OCI-LY7 (cell line): Measurements from ENCODE around the gene FHL1. TPM values are rescaled to one million over a fixed set of nuclear protein-coding genes. Genes with fewer than 3 reads are reported as not detected.

Experiments used
- BruUV-seq: library from RNA; stranded (reverse); fragments of 400-500 nt; replicated peaks from 2 replicates; lab custom pipeline; 2021; lab: Mats Ljungman, UMichigan
- CTCF ChIA-PET: fragments of 300-600 bp; sonication (Branson Sonifier 250); formaldehyde crosslinking; loops from one replicate; lab custom pipeline; 2022; ENCODE audit warnings: antibody characterized with exemption; ENCODE audit not compliant: unreplicated experiment; lab: Charles Lee
- POLR2A ChIA-PET: fragments of 300-600 bp; sonication (Branson Sonifier 250); formaldehyde crosslinking; loops from one replicate; lab custom pipeline; 2022; ENCODE audit warnings: antibody characterized with exemption; lab: Charles Lee
- DNase-seq: peaks from one replicate; pipeline ENCODE4 v3.0.0-alpha.2; 2015; ENCODE audit warnings: low spot score
- H2AFZ ChIP-seq: fragments of 200-600 bp; sonication (generic), shearing (Covaris generic); 2 replicates; pipeline ENCODE4 v1.6.1; 2014; ENCODE audit warnings: mild to moderate bottlenecking, antibody characterized with exemption, low read length, moderate library complexity
- H3K27ac ChIP-seq: fragments of 200-600 bp; sonication (generic); 2 replicates; pipeline ENCODE4 v1.5.1; 2014; ENCODE audit warnings: mixed run types, low read depth, mild to moderate bottlenecking, moderate library complexity, low read length, inconsistent platforms; ENCODE audit not compliant: poor library complexity, severe bottlenecking
- H3K36me3 ChIP-seq: fragments of 200-600 bp; sonication (generic); 2 replicates; pipeline ENCODE4 v1.6.1; 2014; ENCODE audit warnings: mild to moderate bottlenecking, antibody characterized with exemption, low read length, moderate library complexity, mixed read lengths; ENCODE audit not compliant: insufficient read depth
- H3K4me1 ChIP-seq: fragments of 200-600 bp; sonication (generic); 2 replicates; pipeline ENCODE4 v1.5.1; 2014; ENCODE audit warnings: mild to moderate bottlenecking, low read length; ENCODE audit not compliant: insufficient read depth, poor library complexity, severe bottlenecking
- H3K4me2 ChIP-seq: fragments of 200-600 bp; sonication (generic); 2 replicates; pipeline ENCODE4 v1.6.1; 2014; ENCODE audit warnings: mild to moderate bottlenecking, low read length
- H3K4me3 ChIP-seq: fragments of 200-600 bp; sonication (generic); 2 replicates; pipeline ENCODE4 v1.5.1; 2014; ENCODE audit warnings: mild to moderate bottlenecking, low read depth, low read length; ENCODE audit not compliant: poor library complexity, severe bottlenecking
- H3K79me2 ChIP-seq: fragments of 200-600 bp; sonication (generic); 2 replicates; pipeline ENCODE4 v1.6.1; 2016; ENCODE audit warnings: low read depth, mild to moderate bottlenecking, low read length, moderate library complexity, mixed read lengths; ENCODE audit not compliant: insufficient read depth
- H3K9me2 ChIP-seq: fragments of 200-600 bp; sonication (generic); 2 replicates; pipeline ENCODE4 v1.6.1; 2016; ENCODE audit warnings: mild to moderate bottlenecking, low read length, mixed read lengths; ENCODE audit not compliant: insufficient read depth
- H3K9me3 ChIP-seq: fragments of 200-600 bp; sonication (generic); 2 replicates; pipeline ENCODE4 v1.6.1; 2014; ENCODE audit warnings: mild to moderate bottlenecking, mixed run types, low read length, mixed read lengths
- H4K20me1 ChIP-seq: fragments of 200-600 bp; sonication (generic); 2 replicates; pipeline ENCODE4 v1.6.1; 2014; ENCODE audit warnings: mild to moderate bottlenecking, antibody characterized with exemption, low read length, moderate library complexity, mixed read lengths; ENCODE audit not compliant: insufficient read depth
- CTCF ChIP-seq: fragments of 200-600 bp; sonication (generic); conservative IDR thresholded peaks from 2 replicates; pipeline ENCODE4 v1.5.1; 2014; ENCODE audit warnings: mild to moderate bottlenecking, antibody characterized with exemption, low read length, moderate library complexity, mixed read lengths
- EZH2phosphoT487 ChIP-seq: fragments of 200-600 bp; sonication (generic); IDR thresholded peaks from 2 replicates; pipeline ENCODE4 v1.6.1; 2018; ENCODE audit warnings: low read depth, borderline replicate concordance, mild to moderate bottlenecking, mixed run types, antibody characterized with exemption, low read length, moderate library complexity, mixed read lengths
- intact Hi-C: fragments of 100-400 bp; cut with micrococcal nuclease; formaldehyde crosslinking; loops from one replicate; pipeline ENCODE4 v1.10.0; 2022; ENCODE audit not compliant: unreplicated experiment
- total RNA-seq, 2 experiments: library from RNA; depleted of rRNA in 1 of 2; stranded (reverse); fragments of >200 nt in 1 of 2; shearing (Covaris generic) in 1 of 2; gene quantifications; 2 replicates each; pipeline ENCODE4 v1.2.3, GENCODE V29; 2014 to 2022

Gene FHL1
- total RNA-seq, 2 experiments from 2014 or later = 1.4 TPM; not detected in 1

GRCh38 chrX:136250191-136251040 lies 103.1 kb downstream of the FHL1 start:
- peak; percentile 31 for DNase-seq

GRCh38 chrX:136251041-136251991 lies 104.0 kb downstream of the FHL1 start, which contains the start of gene MAP7D3:
Gene MAP7D3, minus strand, starts transcription at chrX:136251400. Its CDS starts 42 bp downstream, at chrX:136251358.
- BruUV-seq = no TSS peak
- peak within 1 kb of the TSS; percentile 86 for H2AFZ ChIP-seq
- CTCF ChIA-PET = no interaction called here
- peaks cover 9% of the 10 kb centered on the region for H3K4me1 ChIP-seq
- intact Hi-C loops = no loop called here
- POLR2A ChIA-PET = interaction anchor here (0.6 kb wide), 1 partner anchor 94 kb away, joined by 3 read pairs; no protein-coding TSS in a partner anchor
- no peak for TF ChIP-seq CTCF
- no peak for TF ChIP-seq EZH2phosphoT487
- peak; percentile 76 for DNase-seq
- H3K4me2 ChIP-seq = peak within 1 kb of the TSS; percentile 83
- H3K9me2 ChIP-seq = no peaks in the 10 kb centered on the region
- H3K27ac ChIP-seq = no peak within 1 kb of the TSS
- H4K20me1 ChIP-seq = no peaks in the 10 kb centered on the region; the same call in 1 of the 2 replicates
- H3K9me3 ChIP-seq = no peaks in the 10 kb centered on the region
- H3K36me3 ChIP-seq = no peaks in the 10 kb centered on the region
- H3K79me2 ChIP-seq = no peaks in the 10 kb centered on the region
- peak within 1 kb of the TSS; percentile 90 for H3K4me3 ChIP-seq

More at GRCh38 chrX:136250191-136251040, 103.1 kb downstream of the FHL1 start:
- no TSS peak for BruUV-seq
- Histone ChIP-seq H3K36me3 (no peaks in the 10 kb centered on the region), H3K9me3 (no peaks in the 10 kb centered on the region), H3K27ac (no peak overlapping the region), H4K20me1 (no peaks in the 10 kb centered on the region; the same call in 1 of the 2 replicates), H3K79me2 (no peaks in the 10 kb centered on the region), H2AFZ (peak overlapping the region; percentile 83), H3K4me3 (peak overlapping the region; percentile 90), H3K4me2 (peak overlapping the region; percentile 83), H3K9me2 (no peaks in the 10 kb centered on the region), H3K4me1 (peaks cover 9% of the 10 kb centered on the region)
- POLR2A ChIA-PET = interaction anchor here (0.6 to 1.0 kb wide), 2 partner anchors 93 to 246 kb away, joined by 3 read pairs; no protein-coding TSS in a partner anchor
- TF ChIP-seq EZH2phosphoT487 = no peak
- TF ChIP-seq CTCF = no peak
- intact Hi-C loops = no loop called here
- CTCF ChIA-PET = no interaction called here
